Endometrial microvascular endothelial cells (primary cell): Measurements from ENCODE around the gene EXOC6. TPM values are rescaled to one million over a fixed set of nuclear protein-coding genes. Genes with fewer than 3 reads are reported as not detected.

Source experiments
- in situ Hi-C: cut with HindIII; loops from 2 replicates; pipeline ENCODE4 v1.10.0; 2017; ENCODE audit warnings: low sequenced_read_pairs, low pct_unique_long_range_greater_than_20kb; ENCODE audit errors: inconsistent ontology term
- total RNA-seq: library from RNA; depleted of rRNA; stranded (reverse); fragments of >200 nt; gene quantifications from one replicate; pipeline ENCODE4 v1.2.3, GENCODE V29; 2015; ENCODE audit errors: inconsistent ontology term

The EXOC6 gene
- total RNA-seq, 1 donor from 2014 or later, result 78.2 TPM

DNA sequence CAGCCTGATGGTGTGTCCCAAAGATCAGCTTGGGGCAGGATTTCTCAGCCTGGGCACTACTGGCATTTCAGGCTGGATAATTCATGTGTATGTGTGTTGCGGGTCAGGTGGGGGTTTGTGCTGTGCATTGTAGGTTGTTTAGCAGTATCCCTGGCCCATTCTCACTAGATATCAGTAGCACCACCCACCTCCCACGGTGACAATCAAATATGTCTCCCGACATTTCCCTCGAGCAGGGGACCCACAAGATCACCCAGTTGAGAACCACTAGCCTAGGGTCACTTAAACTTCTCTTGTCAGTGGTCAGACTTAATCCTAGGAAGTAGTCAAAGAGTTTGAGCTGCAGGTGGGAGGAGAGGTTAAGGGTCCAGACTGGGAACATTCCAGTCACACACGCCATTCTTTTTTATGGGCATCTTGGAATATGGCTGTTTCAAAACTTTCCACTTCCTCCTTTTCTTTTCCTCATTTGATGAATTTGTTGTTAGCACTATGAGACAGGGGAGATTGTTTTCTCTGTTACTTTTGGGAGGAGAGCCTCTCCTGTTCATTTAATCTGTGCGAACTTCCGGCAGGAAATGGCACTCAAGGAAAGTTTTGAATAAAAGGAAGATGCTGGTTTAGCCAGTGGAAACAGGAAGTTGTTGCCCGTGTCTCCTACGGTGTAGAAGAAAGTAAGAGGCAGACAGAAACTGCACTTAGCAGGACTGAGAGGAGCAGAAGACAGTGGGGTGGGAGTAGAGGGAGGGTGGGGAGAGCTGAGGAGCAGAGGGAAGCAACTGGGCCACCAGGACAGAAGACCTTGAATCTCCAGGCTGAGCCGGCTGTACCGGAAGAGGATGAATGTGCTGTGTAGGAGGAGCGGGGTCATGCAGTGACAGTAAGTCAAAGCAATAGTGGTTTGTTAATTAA is 17.6 kb upstream of the EXOC6 start:
- in situ Hi-C loops, result no loop called here

GRCh38 chr10:92832121-92832520 is 16.2 kb upstream of the EXOC6 start:
- in situ Hi-C loops, result no loop called here

DNA sequence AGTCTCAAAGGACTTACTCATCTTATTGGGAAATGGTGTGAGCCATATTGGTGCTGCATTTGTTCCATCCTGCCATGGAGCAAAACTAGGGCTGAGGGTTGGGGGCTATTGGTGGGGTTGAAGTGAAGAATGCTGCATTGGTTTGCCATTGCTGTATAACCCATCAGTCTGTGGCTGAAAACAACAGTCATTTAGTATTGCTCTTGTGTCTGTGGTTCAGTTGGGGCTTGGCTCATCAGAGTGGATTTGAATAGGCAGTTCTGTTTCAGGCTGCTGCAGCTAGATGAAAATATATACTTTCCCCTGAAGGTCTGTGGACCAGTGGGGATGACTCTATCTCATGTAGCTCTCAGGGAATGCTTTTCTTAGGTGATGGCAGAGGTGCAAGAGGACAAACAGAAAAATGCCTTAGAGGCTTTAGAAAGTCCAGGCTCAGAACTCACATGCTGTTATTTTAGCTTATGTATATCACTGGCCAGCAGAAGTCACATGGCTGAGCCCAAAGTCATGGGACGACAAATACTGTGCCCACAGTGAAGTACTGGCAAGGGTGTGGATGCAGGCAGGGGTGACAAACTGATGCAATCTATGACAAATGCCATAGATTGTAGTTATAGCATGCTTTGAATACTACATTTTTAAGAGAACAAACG is 15.2 kb upstream of the EXOC6 start:
- in situ Hi-C loops, result no loop called here

DNA sequence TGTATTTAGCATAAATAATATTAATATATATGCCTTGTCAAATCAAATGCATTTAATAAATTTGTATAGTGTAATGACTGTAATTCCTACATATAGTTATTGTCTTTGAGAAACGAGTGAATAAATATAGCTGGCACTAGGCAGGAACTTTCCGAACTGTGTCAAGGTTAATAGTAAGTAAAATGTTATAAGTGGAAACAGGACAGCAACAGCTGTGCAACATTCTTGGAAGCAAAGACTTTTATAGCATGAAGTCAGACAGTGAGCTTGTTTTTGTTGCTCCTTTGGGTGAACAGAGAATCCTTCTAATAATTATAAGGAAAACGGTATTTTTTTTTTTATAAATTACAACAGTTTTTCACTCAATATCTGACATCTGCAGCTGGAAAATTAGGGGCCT is 14.0 kb upstream of the EXOC6 start:
- in situ Hi-C loops, result no loop called here

GRCh38 chr10:92834986-92835385 is 13.3 kb upstream of the EXOC6 start:
- in situ Hi-C loops, result no loop called here

GRCh38 chr10:92837456-92837855 is 10.9 kb upstream of the EXOC6 start:
- in situ Hi-C loops, result no loop called here

DNA sequence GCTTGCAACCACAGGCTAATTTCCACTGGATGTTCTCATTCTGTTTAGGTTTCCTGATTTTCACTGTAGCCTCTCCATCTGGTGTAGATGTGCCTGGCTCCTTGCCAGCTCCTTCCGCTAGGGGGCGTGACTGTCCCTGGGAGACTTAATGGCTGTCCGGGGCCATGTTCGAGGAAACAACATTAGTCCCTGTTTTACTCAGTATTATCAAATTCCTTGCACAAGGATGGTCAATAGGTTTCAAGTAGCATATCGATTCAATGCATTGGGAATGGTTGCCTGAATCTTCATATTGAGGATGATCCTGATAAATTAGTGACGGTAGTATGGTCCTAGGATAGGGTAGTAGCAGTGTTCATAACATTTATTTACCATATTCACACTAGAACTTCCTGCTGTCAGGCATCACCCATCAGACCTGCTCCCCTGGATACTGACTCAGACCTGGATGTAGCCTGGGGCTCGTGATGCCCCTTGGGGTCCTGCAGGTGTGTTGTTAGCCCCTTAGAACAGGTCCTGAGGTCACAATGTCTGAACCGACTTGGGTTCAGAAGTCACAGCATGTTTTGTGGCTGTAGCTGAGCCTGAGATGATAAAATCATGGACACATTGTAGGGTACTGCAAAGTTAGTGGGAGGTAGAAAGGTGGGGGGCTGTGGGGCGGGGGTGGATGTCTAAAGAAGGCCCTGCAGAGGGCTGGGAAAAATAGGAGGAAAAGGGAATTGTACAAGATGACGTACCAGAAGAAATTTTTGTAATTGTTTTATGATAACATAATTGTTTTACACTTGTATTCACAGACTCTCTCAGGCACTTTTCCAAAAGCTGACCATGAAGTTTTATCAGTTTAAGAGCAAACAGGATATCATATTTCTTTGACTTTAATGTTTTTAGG is 8.9 kb upstream of the EXOC6 start:
- in situ Hi-C loops, result no loop called here

GRCh38 chr10:92844746-92845145 is 3.6 kb upstream of the EXOC6 start:
- in situ Hi-C loops, result no loop called here

GRCh38 chr10:92845921-92846320 is 2.4 kb upstream of the EXOC6 start:
- in situ Hi-C loops, result no loop called here

GRCh38 chr10:92846344-92846743 is 2.0 kb upstream of the EXOC6 start:
- in situ Hi-C loops, result no loop called here

GRCh38 chr10:92846854-92847201 is 1.5 kb upstream of the EXOC6 start:
- in situ Hi-C loops, result no loop called here

- in situ Hi-C loops, result no loop called here
These were observed 987 bp upstream of the EXOC6 start for GRCh38 chr10:92847202-92847864.

- in situ Hi-C loops, result no loop called here
These were observed 281 bp upstream of the EXOC6 start for GRCh38 chr10:92848037-92848440.

DNA sequence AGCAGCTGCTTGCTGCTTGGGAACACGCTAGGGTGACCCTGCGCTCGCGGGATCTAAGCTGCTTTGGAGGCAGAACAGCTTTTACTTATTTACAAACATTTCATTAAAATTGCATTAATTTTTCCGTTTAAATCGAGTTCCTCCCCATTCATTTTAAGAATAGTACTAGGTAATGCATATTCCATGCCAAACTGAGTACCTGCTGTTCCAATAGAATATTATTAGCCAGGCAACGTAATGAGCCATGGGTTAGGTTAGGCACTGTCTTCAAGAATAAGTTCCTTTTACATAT is 860 bp downstream of the EXOC6 start:
- in situ Hi-C loops, result no loop called here

DNA sequence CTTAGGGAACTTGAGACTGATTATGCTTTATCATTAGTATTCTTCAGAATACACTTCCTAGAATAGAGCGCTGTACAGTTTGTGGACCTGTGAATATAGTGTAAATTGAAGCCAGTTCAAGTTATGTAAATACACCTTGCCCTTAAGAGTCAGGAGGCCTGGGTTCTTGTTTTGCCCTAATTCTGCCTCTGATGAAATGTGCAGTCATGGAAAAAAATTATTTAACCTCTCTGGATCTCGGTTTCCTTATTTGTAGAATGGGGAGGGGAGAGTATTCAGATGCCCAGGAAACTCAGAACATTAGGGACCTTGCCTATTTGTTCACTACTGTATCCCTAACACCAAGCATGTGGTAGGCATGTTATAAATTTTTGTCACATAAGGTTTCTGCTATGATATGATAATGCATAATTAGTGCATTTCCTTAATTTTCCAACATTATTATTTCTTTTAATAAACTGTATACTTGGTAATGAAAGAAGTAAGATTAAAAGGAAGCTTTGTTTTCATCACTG is 1.3 kb downstream of the EXOC6 start:
- in situ Hi-C loops, result no loop called here

DNA sequence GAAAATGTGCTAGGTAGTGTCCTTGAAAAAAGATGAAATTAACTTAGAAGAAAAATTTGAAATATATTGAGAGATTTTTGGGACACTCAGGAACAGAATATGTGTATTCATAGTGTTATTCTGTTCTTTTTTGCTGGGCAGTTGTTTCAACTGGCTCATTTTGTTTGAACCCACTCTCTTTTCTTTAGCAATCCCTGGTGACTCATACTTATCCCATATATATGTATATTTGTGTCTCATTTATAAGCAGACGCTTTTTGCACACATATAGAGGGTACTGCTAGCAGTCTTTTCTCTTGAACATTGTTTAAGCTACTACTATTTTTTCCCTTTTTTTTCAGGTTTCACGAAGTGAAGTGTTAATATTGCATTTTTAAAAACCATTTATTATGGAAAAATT is 1.9 kb downstream of the EXOC6 start:
- in situ Hi-C loops, result no loop called here

GRCh38 chr10:92851003-92851402 is 2.7 kb downstream of the EXOC6 start:
- in situ Hi-C loops, result no loop called here

DNA sequence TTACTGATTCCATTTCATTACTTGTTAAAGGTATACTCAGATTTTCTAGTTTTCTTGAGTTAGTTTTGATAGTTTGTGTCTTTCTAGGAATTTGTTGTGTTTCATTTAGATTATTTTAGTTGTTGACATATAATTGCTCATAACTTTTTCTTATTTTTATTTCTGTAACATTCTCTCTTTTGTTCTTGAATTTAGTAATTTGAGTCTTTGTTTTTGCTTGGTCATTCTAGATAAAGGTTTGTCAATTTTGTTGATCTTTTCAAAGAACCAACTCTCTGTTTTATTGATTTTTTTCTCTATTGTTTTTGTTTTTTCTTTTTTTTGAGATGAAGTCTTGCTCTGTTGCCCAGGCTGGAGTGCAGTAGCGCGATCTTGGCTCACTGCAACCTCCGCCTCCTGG is 7.2 kb downstream of the EXOC6 start:
- in situ Hi-C loops, result no loop called here

- in situ Hi-C loops, result no loop called here
These were observed 9.7 kb downstream of the EXOC6 start for GRCh38 chr10:92857904-92858514.
